HCT116 (cell line): Measurements from ENCODE around the gene ACE2. TPM values are rescaled to one million over a fixed set of nuclear protein-coding genes. Genes with fewer than 3 reads are reported as not detected.

Source experiments
- ATAC-seq: fragments of 200-7000 bp; cut with Tn5 transposase; 2 replicates; pipeline ENCODE4 v1.9.1; 2020; ENCODE audit warnings: mild to moderate bottlenecking, moderate library complexity
- BruUV-seq: library from RNA; stranded (reverse); fragments of 400-500 nt; replicated peaks from 2 replicates; lab custom pipeline; 2021; lab: Mats Ljungman, UMichigan
- CTCF ChIA-PET: fragments of 300-600 bp; sonication (Branson Sonifier 250); formaldehyde crosslinking; loops from one replicate; lab custom pipeline; 2021; ENCODE audit warnings: antibody characterized with exemption; lab: Charles Lee
- POLR2A ChIA-PET: fragments of 300-600, 350-600 bp; sonication (Branson Sonifier 250); formaldehyde crosslinking; loops from one replicate; lab custom pipeline; 2021; ENCODE audit warnings: antibody characterized with exemption; lab: Charles Lee
- RAD21 ChIA-PET, 2 experiments: fragments of 300-600 bp; sonication (Branson Sonifier 250); formaldehyde crosslinking; loops; one replicate each; lab custom pipeline; 2023; ENCODE audit warnings: low total read pairs in 2 of 2; ENCODE audit not compliant: uncharacterized antibody in 2 of 2, unreplicated experiment in 2 of 2, low non-redundant PET in 1 of 2; lab: Charles Lee
- DNase-seq: peaks from one replicate; pipeline ENCODE4 v3.0.0-alpha.2; 2010; ENCODE audit warnings: low read depth, low spot score
- H2AFZ ChIP-seq: fragments of 200-600 bp; shearing (Covaris generic), sonication (generic); 2 replicates; pipeline ENCODE4 v1.6.1; 2017; ENCODE audit warnings: low read depth, mixed run types, mixed read lengths, antibody characterized with exemption, low read length; ENCODE audit not compliant: poor library complexity, severe bottlenecking
- H3K27ac ChIP-seq: 2 replicates; pipeline ENCODE4 v1.5.1; 2012; ENCODE audit warnings: low read depth, low read length
- H3K27me3 ChIP-seq: fragments of 200-600 bp; sonication (generic); 2 replicates; pipeline ENCODE4 v1.6.1; 2016; ENCODE audit warnings: mixed run types, low read length, mixed read lengths; ENCODE audit not compliant: insufficient read depth
- H3K36me3 ChIP-seq, 2 experiments: fragments of 200-500 bp in 1 of 2; fragments of 200-600 bp in 1 of 2; sonication (Bioruptor generic) in 1 of 2; sonication (generic) in 1 of 2; 2 replicates each; pipeline versions ENCODE4 v1.5.1 to v1.6.1; 2014 to 2016; ENCODE audit warnings: low read length in 2 of 2, inconsistent platforms in 1 of 2, mixed read lengths in 1 of 2, mixed run types in 1 of 2; ENCODE audit not compliant: insufficient read depth in 2 of 2, control insufficient read depth in 1 of 2
- H3K4me1 ChIP-seq, 2 experiments: fragments of 200-600 bp in 1 of 2; sonication (generic) in 1 of 2; 2 replicates each; pipeline versions ENCODE4 v1.5.1 to v1.6.1; 2012 to 2017; ENCODE audit warnings: low read length in 2 of 2, inconsistent platforms in 1 of 2, mild to moderate bottlenecking in 1 of 2, mixed read lengths in 1 of 2, mixed run types in 1 of 2, moderate library complexity in 1 of 2; ENCODE audit not compliant: insufficient read depth in 2 of 2, control insufficient read depth in 1 of 2
- H3K4me2 ChIP-seq: fragments of 200-600 bp; sonication (generic); 2 replicates; pipeline ENCODE4 v1.6.1; 2017; ENCODE audit warnings: mixed run types, low read length, mixed read lengths
- H3K4me3 ChIP-seq, 2 experiments: fragments of 200-600 bp in 1 of 2; sonication (generic) in 1 of 2; replicated peaks in 1 of 2; 2 replicates each; pipeline ENCODE4 v1.5.1; 2011 to 2016; ENCODE audit warnings: low read length in 2 of 2, control low read depth in 1 of 2, low read depth in 1 of 2, mild to moderate bottlenecking in 1 of 2, mixed read lengths in 1 of 2, mixed run types in 1 of 2
- H3K79me2 ChIP-seq: fragments of 200-600 bp; sonication (generic); 2 replicates; pipeline ENCODE4 v1.6.1; 2017; ENCODE audit warnings: mild to moderate bottlenecking, mixed run types, low read length, moderate library complexity, mixed read lengths; ENCODE audit not compliant: insufficient read depth
- H3K9ac ChIP-seq: fragments of 200-600 bp; sonication (generic); 2 replicates; pipeline ENCODE4 v1.6.1; 2016; ENCODE audit warnings: low read length, mixed read lengths
- H3K9me2 ChIP-seq: fragments of 200-600 bp; sonication (generic), shearing (Covaris generic); 2 replicates; pipeline ENCODE4 v1.6.1; 2017; ENCODE audit warnings: mixed run types, mild to moderate bottlenecking, moderate library complexity; ENCODE audit not compliant: insufficient read depth
- H3K9me3 ChIP-seq, 2 experiments: fragments of 200-500 bp in 1 of 2; fragments of 200-600 bp in 1 of 2; sonication (Bioruptor generic) in 1 of 2; sonication (generic) in 1 of 2; 2 replicates each; pipeline ENCODE4 v1.6.1; 2014 to 2017; ENCODE audit warnings: low read length in 2 of 2, mixed read lengths in 2 of 2, inconsistent platforms in 1 of 2, low read depth in 1 of 2, mild to moderate bottlenecking in 1 of 2, mixed run types in 1 of 2, moderate library complexity in 1 of 2; ENCODE audit not compliant: control insufficient read depth in 1 of 2, insufficient read depth in 1 of 2
- H4K20me1 ChIP-seq: fragments of 200-600 bp; sonication (generic), shearing (Covaris generic); 2 replicates; pipeline ENCODE4 v1.6.1; 2017; ENCODE audit warnings: mixed run types, mild to moderate bottlenecking, moderate library complexity; ENCODE audit not compliant: insufficient read depth
- CBX3 ChIP-seq: IDR thresholded peaks from 2 replicates; pipeline ENCODE4 v1.6.1; 2012; ENCODE audit warnings: low read depth
- CEBPB ChIP-seq: IDR thresholded peaks from 2 replicates; pipeline ENCODE4 v1.6.1; 2012; ENCODE audit warnings: low read depth
- EGR1 ChIP-seq: IDR thresholded peaks from 2 replicates; pipeline ENCODE4 v1.6.1; 2012; ENCODE audit warnings: low read depth
- ELF1 ChIP-seq: IDR thresholded peaks from 2 replicates; pipeline ENCODE4 v1.6.1; 2012; ENCODE audit warnings: low read depth, borderline replicate concordance
- EZH2 ChIP-seq: fragments of 200-600 bp; sonication (generic); IDR thresholded peaks from 2 replicates; pipeline ENCODE4 v1.6.1; 2017; ENCODE audit warnings: antibody characterized with exemption, mixed run types
- FOSL1 ChIP-seq: IDR thresholded peaks from 2 replicates; pipeline ENCODE4 v1.6.1; 2012; ENCODE audit warnings: low read depth
- JUND ChIP-seq: IDR thresholded peaks from 2 replicates; pipeline ENCODE4 v1.6.1; 2012
- POLR2A ChIP-seq: IDR thresholded peaks from 2 replicates; pipeline ENCODE4 v1.7.0; 2011; ENCODE audit warnings: borderline replicate concordance; ENCODE audit not compliant: insufficient read depth, insufficient read length; ENCODE audit errors: extremely low read depth
- POLR2AphosphoS5 ChIP-seq: IDR thresholded peaks from 2 replicates; pipeline ENCODE4 v1.6.1; 2011; ENCODE audit warnings: mild to moderate bottlenecking, low read depth, low read length, moderate library complexity
- RAD21 ChIP-seq: IDR thresholded peaks from 2 replicates; pipeline ENCODE4 v1.6.1; 2012; ENCODE audit warnings: low read depth, mild to moderate bottlenecking
- SIN3A ChIP-seq: IDR thresholded peaks from 2 replicates; pipeline ENCODE4 v1.6.1; 2012; ENCODE audit warnings: low read depth
- SRF ChIP-seq: IDR thresholded peaks from 2 replicates; pipeline ENCODE4 v1.6.1; 2012; ENCODE audit warnings: low read depth
- YY1 ChIP-seq: IDR thresholded peaks from 2 replicates; pipeline ENCODE4 v1.6.1; 2011; ENCODE audit warnings: low read length, low read depth, moderate library complexity, mild to moderate bottlenecking; ENCODE audit not compliant: insufficient replicate concordance; ENCODE audit errors: extremely low read depth
- ZNF274 ChIP-seq: fragments of 200-500 bp; sonication (Bioruptor generic); IDR thresholded peaks from 2 replicates; pipeline ENCODE4 v1.6.1; 2014; ENCODE audit warnings: mild to moderate bottlenecking, low read depth, low read length, inconsistent platforms
- intact Hi-C: fragments of 100-400 bp; cut with micrococcal nuclease; formaldehyde crosslinking; loops from 2 replicates; pipeline ENCODE4 v1.10.0; 2022
- total RNA-seq: library from RNA; stranded (reverse); gene quantifications from one replicate; pipeline ENCODE4 v1.2.1, GENCODE V29; 2021; ENCODE audit not compliant: unreplicated experiment
- TF ChIP-seq, protein P1 (sequence below): IDR thresholded peaks from 2 replicates; pipeline ENCODE4 v1.6.1; 2012
- TF ChIP-seq, protein P2 (sequence below): IDR thresholded peaks from 2 replicates; pipeline ENCODE4 v1.6.1; 2011; ENCODE audit warnings: mild to moderate bottlenecking, low read length, moderate library complexity; ENCODE audit not compliant: insufficient replicate concordance; ENCODE audit errors: extremely low read depth

The ACE2 gene
- total RNA-seq, 1 experiment from 2014 or later, result not detected

DNA sequence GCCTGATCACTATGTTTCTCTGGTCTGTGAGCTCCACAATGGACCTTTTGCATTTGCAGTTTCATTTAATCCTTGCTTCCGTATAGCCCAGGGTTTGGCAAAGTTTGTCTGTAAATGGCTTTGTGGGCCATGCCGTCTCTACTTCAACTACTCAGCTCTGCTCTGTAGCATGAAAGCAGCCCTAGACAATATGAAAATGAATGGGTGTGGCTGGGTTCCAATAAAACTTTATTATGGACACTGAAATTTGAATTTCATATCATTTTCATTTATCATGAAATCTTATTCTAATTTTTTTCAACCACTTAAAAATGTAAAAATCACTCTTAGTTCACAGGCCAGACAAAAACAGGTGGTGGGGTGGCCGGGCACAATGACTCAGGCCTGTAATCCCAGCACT lies 41.5 kb downstream of the ACE2 start (continued):
- no peak for TF ChIP-seq EZH2
- TF ChIP-seq ZNF274, result no peak
- no peak for TF ChIP-seq POLR2AphosphoS5
- no peak for TF ChIP-seq SRF
- no peak for TF ChIP-seq CEBPB

DNA sequence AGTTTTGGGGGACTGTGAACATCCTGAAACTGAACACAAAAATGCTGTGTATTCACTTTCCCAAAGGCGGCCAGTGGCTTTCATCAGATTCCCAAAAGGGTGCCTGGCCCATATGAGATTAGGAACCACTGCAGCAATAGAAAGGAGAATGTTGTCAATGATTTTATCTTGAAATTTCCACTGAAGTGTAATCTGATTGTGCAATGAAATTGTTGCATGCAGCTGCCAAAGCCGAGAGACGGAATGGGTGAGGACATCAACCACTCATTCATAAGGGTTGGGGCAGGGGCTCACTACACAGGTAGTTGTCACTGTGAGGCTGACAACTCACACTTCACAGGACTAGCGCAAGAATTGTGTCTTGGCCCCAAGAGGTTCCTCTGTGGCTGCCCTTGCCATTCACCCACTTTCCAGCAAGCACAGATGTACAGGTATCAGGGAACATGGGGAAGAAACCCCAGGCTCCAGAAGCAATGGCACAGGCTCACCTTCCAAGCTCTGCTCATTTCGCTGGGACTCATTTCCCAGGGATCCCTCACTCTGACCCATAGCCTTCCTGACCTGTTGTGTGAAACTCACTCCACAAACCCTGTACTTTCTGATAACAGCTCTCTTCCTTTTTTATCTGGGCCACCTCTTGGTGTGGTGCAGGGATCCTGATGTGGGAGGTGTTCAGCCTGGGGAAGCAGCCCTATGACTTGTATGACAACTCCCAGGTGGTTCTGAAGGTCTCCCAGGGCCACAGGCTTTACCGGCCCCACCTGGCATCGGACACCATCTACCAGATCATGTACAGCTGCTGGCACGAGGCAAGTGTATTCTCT lies 51.4 kb downstream of the ACE2 start:
- no TSS peak for BruUV-seq
- H3K79me2 ChIP-seq, result no peaks in the 10 kb centered on the region
- no peak overlapping the region for H3K4me2 ChIP-seq
- no peaks in the 10 kb centered on the region for H3K36me3 ChIP-seq
- H3K9me3 ChIP-seq, result no peaks in the 10 kb centered on the region
- DNase-seq (no peak), ATAC-seq (no peak)
- no peak overlapping the region for H3K4me3 ChIP-seq
- H3K9ac ChIP-seq, result no peak overlapping the region
- H2AFZ ChIP-seq, result no peak overlapping the region
- no peak for TF ChIP-seq EZH2
- no peak for TF ChIP-seq FOSL1
- TF ChIP-seq CEBPB, result no peak
- no peak for TF ChIP-seq JUND
- TF ChIP-seq RAD21, result no peak
- no peak for TF ChIP-seq POLR2AphosphoS5
- TF ChIP-seq POLR2A, result no peak
- no peak for TF ChIP-seq YY1
- TF ChIP-seq, protein P1, sequence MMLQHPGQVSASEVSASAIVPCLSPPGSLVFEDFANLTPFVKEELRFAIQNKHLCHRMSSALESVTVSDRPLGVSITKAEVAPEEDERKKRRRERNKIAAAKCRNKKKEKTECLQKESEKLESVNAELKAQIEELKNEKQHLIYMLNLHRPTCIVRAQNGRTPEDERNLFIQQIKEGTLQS, result no peak
- TF ChIP-seq, protein P2, sequence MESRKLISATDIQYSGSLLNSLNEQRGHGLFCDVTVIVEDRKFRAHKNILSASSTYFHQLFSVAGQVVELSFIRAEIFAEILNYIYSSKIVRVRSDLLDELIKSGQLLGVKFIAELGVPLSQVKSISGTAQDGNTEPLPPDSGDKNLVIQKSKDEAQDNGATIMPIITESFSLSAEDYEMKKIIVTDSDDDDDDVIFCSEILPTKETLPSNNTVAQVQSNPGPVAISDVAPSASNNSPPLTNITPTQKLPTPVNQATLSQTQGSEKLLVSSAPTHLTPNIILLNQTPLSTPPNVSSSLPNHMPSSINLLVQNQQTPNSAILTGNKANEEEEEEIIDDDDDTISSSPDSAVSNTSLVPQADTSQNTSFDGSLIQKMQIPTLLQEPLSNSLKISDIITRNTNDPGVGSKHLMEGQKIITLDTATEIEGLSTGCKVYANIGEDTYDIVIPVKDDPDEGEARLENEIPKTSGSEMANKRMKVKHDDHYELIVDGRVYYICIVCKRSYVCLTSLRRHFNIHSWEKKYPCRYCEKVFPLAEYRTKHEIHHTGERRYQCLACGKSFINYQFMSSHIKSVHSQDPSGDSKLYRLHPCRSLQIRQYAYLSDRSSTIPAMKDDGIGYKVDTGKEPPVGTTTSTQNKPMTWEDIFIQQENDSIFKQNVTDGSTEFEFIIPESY, result no peak
- TF ChIP-seq SIN3A, result no peak
- TF ChIP-seq ELF1, result no peak
- TF ChIP-seq ZNF274, result no peak
- TF ChIP-seq EGR1, result no peak
- no peak for TF ChIP-seq CBX3
- ChIA-PET CTCF (no interaction called here), POLR2A (no interaction called here), RAD21 (no interaction called here)
- H4K20me1 ChIP-seq, result no peaks in the 10 kb centered on the region
- H3K27ac ChIP-seq, result no peak overlapping the region
- H3K27me3 ChIP-seq, result no peaks in the 10 kb centered on the region
- intact Hi-C loops, result no loop called here
- no peaks in the 10 kb centered on the region for H3K4me1 ChIP-seq
- no peaks in the 10 kb centered on the region for H3K9me2 ChIP-seq
